ENCODE data around the gene NPLOC4. TPM values are rescaled to one million over a fixed set of nuclear protein-coding genes. Genes with fewer than 3 reads are reported as not detected.

The NPLOC4 gene
- total RNA-seq, 1 experiment from 2014 or later: 93.9 TPM

DNA sequence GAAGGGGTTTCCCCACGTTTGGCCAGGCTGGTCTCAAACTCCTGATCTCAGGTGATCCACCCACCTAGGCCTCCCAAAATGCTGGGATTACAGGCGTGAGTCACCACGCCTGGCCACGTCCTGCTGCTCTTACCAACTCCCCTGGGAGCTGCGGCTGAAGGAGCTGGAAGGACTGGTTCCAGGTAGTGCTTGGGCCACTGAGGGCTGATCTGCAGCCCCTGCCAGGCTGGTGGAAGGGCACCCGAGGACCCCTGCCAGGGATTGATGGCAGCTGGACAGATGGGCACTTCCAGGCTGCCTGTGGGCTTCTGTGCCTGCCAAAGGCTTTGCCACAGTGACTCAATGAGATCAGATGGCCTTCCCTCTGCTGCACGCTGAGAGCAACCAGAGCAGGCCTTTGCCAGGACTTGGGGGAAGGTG lies 27.1 kb upstream of the NPLOC4 start:
- DNase-seq (ENCODE audit: low spot score): no peak

DNA sequence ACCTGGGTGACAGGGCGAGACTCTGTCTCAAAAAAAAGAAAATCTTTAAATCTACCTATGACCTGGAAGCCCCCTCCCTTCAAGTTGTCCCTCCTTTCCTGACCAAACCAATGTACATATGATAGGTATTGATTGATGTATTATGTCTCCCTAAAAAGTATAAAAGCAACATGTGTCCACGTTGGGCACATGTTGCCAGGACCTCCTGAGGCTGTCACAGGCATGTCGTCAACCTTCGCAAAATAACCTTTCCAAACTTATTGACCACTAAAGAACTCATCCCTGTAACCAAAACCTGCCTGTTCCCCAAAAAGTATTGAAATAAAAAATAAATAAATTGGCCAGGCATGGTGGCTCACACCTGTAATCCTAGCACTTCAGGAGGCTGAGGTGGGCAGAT lies 25.1 kb upstream of the NPLOC4 start:
- DNase-seq (ENCODE audit: low spot score): no peak

- no peak for DNase-seq (ENCODE audit: low spot score)
These were observed 23.5 kb upstream of the NPLOC4 start for GRCh38 chr17:81660441-81660840.

GRCh38 chr17:81659038-81659437 lies 22.1 kb upstream of the NPLOC4 start:
- no peak for DNase-seq (ENCODE audit: low spot score)

DNA sequence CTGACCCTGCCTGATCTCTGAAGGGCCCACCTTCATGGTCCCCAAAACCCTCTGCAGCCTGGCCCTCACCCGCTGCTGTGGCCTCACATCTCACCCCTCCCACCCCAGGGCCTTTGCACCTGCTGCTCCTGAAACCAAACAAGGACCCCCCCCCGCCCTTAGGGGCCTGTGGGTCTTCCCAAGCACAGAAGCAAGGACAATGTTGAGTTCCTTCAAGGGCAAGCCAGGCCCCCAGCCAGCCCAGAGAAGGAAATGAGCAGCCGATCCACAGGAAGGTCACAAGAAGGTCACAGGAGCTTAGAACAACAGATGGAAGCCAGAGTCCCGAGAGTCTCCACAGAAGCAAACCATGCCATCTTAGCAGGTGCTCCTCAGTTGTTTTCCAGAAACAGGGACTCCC lies 19.9 kb upstream of the NPLOC4 start:
- no peak for DNase-seq (ENCODE audit: low spot score)

GRCh38 chr17:81656118-81656743 lies 19.3 kb upstream of the NPLOC4 start, which contains the start of gene PDE6G:
Gene PDE6G (minus strand): TSS chr17:81656542. CDS start chr17:81653305, 3,237 bp downstream.
- no peak for DNase-seq (ENCODE audit: low spot score)

DNA sequence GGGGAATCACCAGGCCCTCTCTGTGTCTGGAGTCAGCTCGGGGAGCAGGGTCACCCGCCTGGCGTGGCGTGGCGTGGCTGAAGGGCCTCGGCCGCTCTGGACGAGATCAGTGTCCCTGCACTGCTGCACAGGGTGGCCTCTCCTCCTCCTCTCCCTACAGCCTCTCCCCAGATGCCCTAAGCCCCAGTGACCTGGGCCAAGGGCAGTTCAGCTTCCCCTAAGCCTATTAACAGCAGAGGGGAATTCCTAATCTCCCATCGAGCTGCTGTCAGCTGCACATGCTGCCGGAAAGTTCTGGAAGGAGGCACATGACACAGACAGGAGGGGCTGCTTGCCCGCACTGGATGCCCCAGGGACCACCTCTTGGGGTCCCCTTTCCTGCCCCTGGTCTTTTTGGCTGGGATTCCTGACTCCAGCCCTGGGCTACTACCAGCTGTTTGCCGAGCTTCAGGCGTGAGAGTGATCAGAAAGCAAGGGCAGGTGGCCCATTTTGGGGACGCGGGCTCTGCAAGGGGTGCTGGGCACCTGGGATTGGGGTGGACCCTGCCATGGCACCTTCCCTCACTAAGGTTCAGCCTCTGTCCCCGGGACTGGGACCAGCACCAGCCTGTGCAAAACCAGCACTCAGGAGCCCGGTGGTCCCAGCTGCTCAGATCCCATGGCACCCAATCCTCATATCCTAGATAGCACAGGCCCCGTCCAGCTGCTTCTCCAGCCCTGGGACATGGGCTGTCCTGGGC lies 18.6 kb upstream of the NPLOC4 start:
- no peak for DNase-seq (ENCODE audit: low spot score)

- no peak for DNase-seq (ENCODE audit: low spot score)
These were observed 16.2 kb upstream of the NPLOC4 start for GRCh38 chr17:81652906-81653771.

- DNase-seq (ENCODE audit: low spot score): peak; percentile 88
These were observed 14.8 kb upstream of the NPLOC4 start for GRCh38 chr17:81651692-81652091.

DNA sequence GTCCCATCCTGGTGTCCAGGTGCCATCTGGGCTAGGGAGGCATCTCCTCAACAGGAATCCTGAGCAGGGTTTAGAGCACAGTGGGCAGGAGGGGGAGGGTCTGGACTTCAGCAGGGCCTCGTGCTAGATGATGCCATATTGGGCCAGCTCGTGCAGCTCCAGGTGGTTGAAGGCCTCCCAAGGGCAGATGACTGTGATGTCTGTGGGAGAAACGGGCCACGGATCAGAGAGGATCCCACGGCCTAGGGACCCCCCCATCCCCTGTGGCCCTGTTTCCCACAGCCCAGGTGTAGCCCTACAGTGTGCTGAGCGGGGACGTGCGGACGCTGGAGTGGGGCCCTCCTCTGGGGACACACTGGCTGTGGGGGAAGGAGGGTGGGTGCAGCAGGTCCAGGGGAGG lies 14.0 kb upstream of the NPLOC4 start:
- DNase-seq (ENCODE audit: low spot score): no peak

DNA sequence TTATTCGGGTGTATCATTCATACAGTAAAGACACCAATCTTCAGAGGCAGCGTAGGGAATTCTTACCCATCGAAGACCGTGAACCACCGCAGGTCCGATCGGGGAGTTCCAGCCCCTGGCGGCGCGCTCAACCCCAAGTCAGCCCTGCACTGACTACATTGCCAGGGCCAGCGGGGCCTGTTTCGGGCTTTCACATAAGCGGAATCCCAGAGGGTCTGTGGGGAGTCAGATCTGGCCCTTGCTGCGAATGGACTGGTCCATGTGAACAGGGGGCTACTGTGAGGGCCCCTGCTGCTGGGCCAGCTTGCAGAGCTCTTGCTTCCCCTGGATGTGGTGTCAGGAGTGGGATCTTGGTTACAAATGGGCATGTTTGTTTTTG lies 11.8 kb upstream of the NPLOC4 start:
- DNase-seq (ENCODE audit: low spot score): no peak

DNA sequence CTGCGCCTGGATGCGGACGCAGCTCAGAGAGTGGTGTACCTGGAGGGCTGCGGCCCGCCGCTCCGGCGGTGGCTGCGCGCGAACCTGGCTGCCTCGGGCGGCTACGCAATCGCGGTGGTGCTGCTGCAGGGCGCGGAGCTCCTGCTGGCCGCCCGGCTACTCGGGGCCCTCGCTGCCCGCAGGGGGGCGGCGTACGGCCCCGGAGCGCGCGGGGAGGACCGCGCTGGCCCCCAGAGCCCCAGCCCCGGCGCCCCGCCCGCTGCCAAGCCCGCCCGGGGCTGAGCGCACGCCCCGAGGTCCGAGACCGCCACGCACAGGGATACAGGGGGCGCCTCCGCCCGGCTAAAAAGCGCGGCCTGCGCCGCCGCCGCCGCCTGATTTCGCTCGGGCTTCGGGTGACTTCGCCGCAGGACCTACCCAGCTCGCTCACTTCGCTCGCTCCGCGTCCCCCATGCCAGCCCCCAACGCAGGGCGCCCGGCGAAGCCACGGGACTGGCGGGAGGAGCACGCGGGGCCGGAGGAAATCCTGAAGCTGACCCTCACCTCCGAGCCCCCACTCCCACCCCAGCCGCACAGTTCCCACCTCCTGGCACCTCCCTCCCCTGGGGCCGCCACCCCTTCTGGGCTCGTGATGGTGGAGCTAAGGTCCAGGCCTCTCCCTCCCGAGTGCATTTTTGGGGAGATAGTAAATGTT lies 11.2 kb upstream of the NPLOC4 start:
- no peak for DNase-seq (ENCODE audit: low spot score)

DNA sequence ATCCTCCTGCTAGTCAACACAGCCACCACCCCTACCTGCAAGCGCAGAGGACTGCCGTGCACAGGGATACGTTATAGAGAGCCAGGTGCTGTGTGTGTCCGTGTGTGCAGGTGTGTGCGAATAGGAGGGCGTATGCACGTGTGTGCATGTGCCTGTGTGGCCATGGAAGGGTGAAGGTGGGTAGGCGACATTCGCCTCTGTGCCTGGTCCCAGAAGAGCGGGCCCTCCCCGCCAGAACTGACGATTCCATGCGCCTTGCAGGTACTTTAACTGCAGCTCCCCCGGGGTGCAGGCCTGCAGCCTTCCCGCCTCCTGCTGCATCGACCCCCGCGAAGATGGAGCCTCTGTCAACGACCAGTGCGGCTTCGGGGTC lies 10.7 kb upstream of the NPLOC4 start:
- no peak for DNase-seq (ENCODE audit: low spot score)

- no peak for DNase-seq (ENCODE audit: low spot score)
These were observed 10.1 kb upstream of the NPLOC4 start for GRCh38 chr17:81646869-81647600.

DNA sequence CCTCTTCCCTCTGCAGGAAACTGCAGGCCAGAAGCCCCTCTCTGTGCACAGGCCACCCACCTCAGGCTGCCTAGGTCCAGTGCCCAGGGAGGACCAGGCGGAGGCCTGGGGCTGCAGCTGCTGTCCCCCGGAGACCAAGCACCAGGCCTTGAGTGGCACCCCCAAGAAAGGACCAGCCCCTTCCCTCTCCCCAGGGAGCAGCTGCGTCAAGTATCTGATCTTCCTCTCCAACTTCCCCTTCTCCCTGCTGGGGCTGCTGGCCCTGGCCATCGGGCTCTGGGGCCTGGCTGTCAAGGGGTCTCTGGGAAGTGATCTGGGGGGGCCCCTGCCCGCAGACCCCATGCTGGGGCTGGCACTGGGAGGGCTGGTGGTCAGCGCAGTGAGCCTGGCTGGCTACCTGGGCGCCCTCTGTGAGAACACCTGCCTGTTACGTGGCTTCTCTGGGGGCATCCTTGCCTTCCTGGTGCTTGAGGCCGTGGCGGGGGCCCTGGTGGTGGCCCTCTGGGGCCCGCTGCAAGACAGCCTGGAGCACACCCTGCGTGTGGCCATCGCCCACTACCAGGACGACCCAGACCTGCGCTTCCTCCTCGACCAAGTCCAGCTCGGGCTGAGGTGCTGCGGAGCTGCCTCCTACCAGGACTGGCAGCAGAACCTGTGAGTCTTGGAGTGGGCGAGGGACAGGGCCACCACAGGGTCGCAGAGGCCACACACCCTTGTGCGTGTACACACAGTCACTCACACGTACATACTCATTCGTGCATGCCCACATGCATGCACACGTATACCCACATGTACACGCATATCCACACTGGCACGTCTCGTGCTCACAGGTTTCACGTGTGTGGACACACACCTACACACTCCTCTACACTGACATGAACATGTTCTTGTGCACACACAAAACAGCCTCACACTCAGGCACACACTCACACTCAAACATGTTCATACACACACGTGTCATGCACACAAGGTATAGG lies 8.4 kb upstream of the NPLOC4 start:
- DNase-seq (ENCODE audit: low spot score): no peak

- DNase-seq (ENCODE audit: low spot score): no peak
These were observed 7.6 kb upstream of the NPLOC4 start for GRCh38 chr17:81644496-81644895.

DNA sequence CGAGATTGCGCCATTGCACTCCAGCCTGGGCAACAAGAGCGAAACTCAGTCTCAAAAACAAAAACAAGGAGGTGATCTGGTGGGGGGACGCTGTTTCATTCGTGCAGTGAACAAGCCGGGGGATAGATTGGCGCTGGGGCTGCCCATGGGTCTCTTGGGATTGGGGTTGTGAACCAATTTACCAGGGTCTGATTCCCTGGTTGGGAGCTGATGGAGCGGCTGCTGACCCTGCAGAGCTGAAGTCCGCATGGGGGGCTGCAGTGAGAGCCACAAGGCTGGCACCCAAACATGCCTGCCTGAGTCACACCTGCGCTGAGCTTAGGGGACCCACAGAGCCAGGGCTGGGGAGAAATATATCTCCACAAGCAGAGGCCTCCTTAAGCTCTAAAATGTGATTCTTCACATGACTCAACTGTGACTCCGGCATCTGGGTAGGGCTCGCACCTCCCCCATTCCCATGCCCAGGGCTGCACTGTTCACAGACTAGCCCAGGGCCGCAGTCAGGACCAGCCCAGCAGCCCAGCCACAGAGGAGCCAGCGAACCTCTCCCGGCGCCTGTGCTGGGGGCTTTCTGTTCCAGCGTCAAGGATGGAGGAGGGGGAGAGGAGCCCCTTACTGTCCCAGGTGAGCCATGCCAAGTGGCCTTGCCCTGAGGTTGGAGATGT lies 5.0 kb upstream of the NPLOC4 start:
- DNase-seq (ENCODE audit: low spot score): peak; percentile 84

DNA sequence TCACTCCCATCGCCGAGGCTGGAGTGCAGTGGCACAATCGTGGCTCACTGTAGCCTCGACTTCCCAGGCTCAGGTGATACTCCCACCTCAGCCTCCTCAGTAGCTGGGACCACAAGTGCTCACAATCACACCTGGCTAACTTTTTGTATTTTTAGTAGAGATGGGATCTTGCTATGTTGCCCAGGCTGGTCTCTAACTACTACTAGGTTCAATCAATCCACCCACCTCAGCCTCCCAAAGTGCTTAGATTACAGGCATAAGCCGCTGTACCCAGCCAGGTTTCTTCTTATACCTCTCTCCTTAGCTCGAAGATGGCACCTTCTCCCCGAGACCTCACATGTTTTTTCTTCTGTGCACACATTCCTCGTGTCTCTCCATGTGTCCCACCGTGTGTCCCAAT lies 3.1 kb upstream of the NPLOC4 start:
- DNase-seq (ENCODE audit: low spot score): no peak

GRCh38 chr17:81638683-81639082 lies 1.8 kb upstream of the NPLOC4 start:
- no peak for DNase-seq (ENCODE audit: low spot score)

Data from A172 (cell line).